ENCODE results near the gene ATRNL1. TPM values are rescaled to one million over a fixed set of nuclear protein-coding genes. Genes with fewer than 3 reads are reported as not detected.
"Not testable (repeated sequence)": the region's sequence is repeated elsewhere in the genome, so short reads cannot be mapped to it uniquely, and the experiment has no call there.

The ATRNL1 gene
- total and polyA plus RNA-seq, 2 experiments from 2014 or later: not detected

- Histone ChIP-seq H3K4me3 (no peak overlapping the region), H3F3A (ENCODE audit: insufficient read depth) (no peaks in the 10 kb centered on the region), H3K36me3 (ENCODE audit: low read depth) (no peaks in the 10 kb centered on the region), H3K9me2 (ENCODE audit: insufficient read depth) (no peaks in the 10 kb centered on the region), H3K27me3 (replicated peaks; ENCODE audit: insufficient read depth) (no peaks in the 10 kb centered on the region), H3K79me2 (ENCODE audit: insufficient read depth) (no peaks in the 10 kb centered on the region), H3K9ac (no peak overlapping the region), H4K20me1 (ENCODE audit: insufficient read depth) (no peaks in the 10 kb centered on the region), H3K27ac (no peak overlapping the region), H3K9me3 (ENCODE audit: low read depth) (peaks cover 3% of the 10 kb centered on the region), H3K4me2 (ENCODE audit: unreplicated experiment) (no peak overlapping the region), H3K4me1 (ENCODE audit: insufficient read depth) (no peaks in the 10 kb centered on the region), H2AFZ (no peak overlapping the region)
- DNase-seq: no peak
- in situ Hi-C loops (cut with MboI): no loop called here
- WGBS, 2 experiments (ENCODE audit: low coverage in 1 of 2, low lambda C conversion rate in 2 of 2, missing lambda C conversion rate in 2 of 2): 32 to 36% methylated on average over 2 of the region's 2 CpGs
- TF ChIP-seq EZH2 (IDR thresholded peaks at IDR 0.05; ENCODE audit: insufficient read depth, poor library complexity, severe bottlenecking) (no peak), EZH2phosphoT487 (IDR thresholded peaks at IDR 0.05; ENCODE audit: insufficient read depth, low read depth) (no peak)
These were observed 235.2 kb downstream of the ATRNL1 start for GRCh38 chr10:115328331-115328730.

- TF ChIP-seq EZH2 (IDR thresholded peaks at IDR 0.05; ENCODE audit: insufficient read depth, poor library complexity, severe bottlenecking) (no peak), EZH2phosphoT487 (IDR thresholded peaks at IDR 0.05; ENCODE audit: insufficient read depth, low read depth) (no peak)
- 35 to 44% methylated on average over 1 of the region's 1 CpG for WGBS, 2 experiments (ENCODE audit: low coverage in 1 of 2, low lambda C conversion rate in 2 of 2, missing lambda C conversion rate in 2 of 2)
- Histone ChIP-seq H2AFZ (no peak overlapping the region), H3K4me1 (ENCODE audit: insufficient read depth) (no peaks in the 10 kb centered on the region), H3K9ac (no peak overlapping the region), H3K27ac (no peak overlapping the region), H4K20me1 (ENCODE audit: insufficient read depth) (no peaks in the 10 kb centered on the region), H3K9me3 (ENCODE audit: low read depth) (no peaks in the 10 kb centered on the region), H3K79me2 (ENCODE audit: insufficient read depth) (no peaks in the 10 kb centered on the region), H3K36me3 (ENCODE audit: low read depth) (no peaks in the 10 kb centered on the region), H3K4me3 (no peak overlapping the region), H3F3A (ENCODE audit: insufficient read depth) (no peaks in the 10 kb centered on the region), H3K4me2 (ENCODE audit: unreplicated experiment) (no peak overlapping the region), H3K27me3 (replicated peaks; ENCODE audit: insufficient read depth) (no peaks in the 10 kb centered on the region), H3K9me2 (ENCODE audit: insufficient read depth) (no peaks in the 10 kb centered on the region)
- DNase-seq: no peak
- in situ Hi-C loops (cut with MboI): no loop called here
These were observed 242.2 kb downstream of the ATRNL1 start for GRCh38 chr10:115335366-115335765.

DNA sequence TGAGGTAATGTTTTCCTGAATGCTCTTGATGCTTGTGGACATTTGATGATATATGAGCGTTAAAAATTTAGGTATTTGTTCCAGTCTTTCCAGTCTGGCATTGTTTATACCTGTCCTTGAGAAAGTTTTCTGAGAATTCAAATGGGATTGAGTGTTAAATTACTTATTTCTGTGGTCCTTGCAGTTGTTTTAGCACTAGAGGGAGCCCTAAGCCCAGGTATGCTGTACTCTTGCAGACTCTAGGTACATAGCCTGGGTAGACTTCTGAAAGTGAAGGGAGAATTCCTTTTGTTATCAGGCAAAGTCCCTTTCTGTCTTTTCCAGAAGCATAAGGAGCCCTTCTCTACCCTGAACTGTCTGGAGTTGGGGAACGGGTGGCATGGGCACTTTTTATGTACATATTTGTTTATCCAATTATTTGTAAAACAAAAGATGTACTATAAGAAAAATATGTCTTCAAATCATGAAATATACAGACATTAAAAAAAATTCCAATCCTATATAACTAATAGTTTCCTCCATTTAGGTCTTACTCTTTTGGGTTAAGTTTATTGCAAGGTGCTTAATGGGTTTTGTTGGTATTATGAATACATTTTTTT, 262.1 kb downstream of the ATRNL1 start:
- no peaks in the 10 kb centered on the region for H3K36me3 ChIP-seq (ENCODE audit: low read depth)
- no peaks in the 10 kb centered on the region for H3F3A ChIP-seq (ENCODE audit: insufficient read depth)
- H3K4me2 ChIP-seq (ENCODE audit: unreplicated experiment): no peak overlapping the region
- no peak overlapping the region for H3K9ac ChIP-seq
- no peak overlapping the region for H2AFZ ChIP-seq
- no peak overlapping the region for H3K27ac ChIP-seq
- DNase-seq: peak; percentile 67
- no peaks in the 10 kb centered on the region for H3K9me3 ChIP-seq (ENCODE audit: low read depth)
- in situ Hi-C loops (cut with MboI): no loop called here
- 7 to 9% methylated on average over 2 of the region's 2 CpGs for WGBS, 2 experiments (ENCODE audit: low coverage in 1 of 2, low lambda C conversion rate in 2 of 2, missing lambda C conversion rate in 2 of 2)
- H3K79me2 ChIP-seq (ENCODE audit: insufficient read depth): no peaks in the 10 kb centered on the region
- H3K27me3 ChIP-seq (replicated peaks; ENCODE audit: insufficient read depth): no peaks in the 10 kb centered on the region
- no peaks in the 10 kb centered on the region for H3K4me1 ChIP-seq (ENCODE audit: insufficient read depth)
- TF ChIP-seq EZH2 (IDR thresholded peaks at IDR 0.05; ENCODE audit: insufficient read depth, poor library complexity, severe bottlenecking) (no peak), EZH2phosphoT487 (IDR thresholded peaks at IDR 0.05; ENCODE audit: insufficient read depth, low read depth) (no peak)
- no peaks in the 10 kb centered on the region for H3K9me2 ChIP-seq (ENCODE audit: insufficient read depth)
- no peak overlapping the region for H3K4me3 ChIP-seq
- H4K20me1 ChIP-seq (ENCODE audit: insufficient read depth): no peaks in the 10 kb centered on the region

GRCh38 chr10:115367920-115368319, 274.8 kb downstream of the ATRNL1 start:
- H3K4me1 ChIP-seq (ENCODE audit: insufficient read depth); H3F3A ChIP-seq (ENCODE audit: insufficient read depth); H3K9ac ChIP-seq; H3K9me3 ChIP-seq (ENCODE audit: low read depth); DNase-seq; H3K27me3 ChIP-seq (replicated peaks; ENCODE audit: insufficient read depth); H3K79me2 ChIP-seq (ENCODE audit: insufficient read depth); H3K4me3 ChIP-seq; H3K36me3 ChIP-seq (ENCODE audit: low read depth); H4K20me1 ChIP-seq (ENCODE audit: insufficient read depth); H3K27ac ChIP-seq; H3K9me2 ChIP-seq (ENCODE audit: insufficient read depth); H2AFZ ChIP-seq; H3K4me2 ChIP-seq (ENCODE audit: unreplicated experiment); in situ Hi-C loops (cut with MboI): not testable (repeated sequence)
- 78 to 82% methylated on average over 16 to 18 of the region's 18 CpGs for WGBS, 2 experiments (ENCODE audit: low coverage in 1 of 2, low lambda C conversion rate in 2 of 2, missing lambda C conversion rate in 2 of 2)

DNA sequence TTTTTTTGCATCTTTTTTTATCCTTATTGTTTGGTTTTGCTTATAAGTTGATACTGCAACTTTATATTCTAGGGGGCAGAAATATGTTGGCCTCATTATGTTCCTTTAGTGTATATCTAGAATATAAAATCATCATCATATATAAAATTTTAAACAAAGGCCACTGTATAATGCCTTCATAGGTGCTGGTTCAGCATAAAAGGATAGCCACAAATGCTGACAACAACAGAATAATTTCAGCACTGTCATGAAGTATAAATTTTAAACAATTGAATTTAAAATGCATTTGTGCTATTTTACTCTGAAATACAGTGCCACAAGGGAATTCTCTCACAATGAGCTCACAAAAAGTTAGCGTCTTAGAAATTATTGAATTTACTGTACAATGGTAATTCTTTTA, 285.9 kb downstream of the ATRNL1 start:
- TF ChIP-seq EZH2 (IDR thresholded peaks at IDR 0.05; ENCODE audit: insufficient read depth, poor library complexity, severe bottlenecking) (no peak), EZH2phosphoT487 (IDR thresholded peaks at IDR 0.05; ENCODE audit: insufficient read depth, low read depth) (no peak)
- 84 to 89% methylated on average over 1 of the region's 1 CpG for WGBS, 2 experiments (ENCODE audit: low coverage in 1 of 2, low lambda C conversion rate in 2 of 2, missing lambda C conversion rate in 2 of 2)
- Histone ChIP-seq H3K9me2 (ENCODE audit: insufficient read depth) (no peaks in the 10 kb centered on the region; the same call in 1 of the 2 replicates), H3K4me3 (no peak overlapping the region), H3K9ac (no peak overlapping the region), H3K27ac (no peak overlapping the region), H2AFZ (no peak overlapping the region), H3K9me3 (ENCODE audit: low read depth) (peaks cover 4% of the 10 kb centered on the region), H3F3A (ENCODE audit: insufficient read depth) (no peaks in the 10 kb centered on the region), H3K79me2 (ENCODE audit: insufficient read depth) (no peaks in the 10 kb centered on the region), H3K4me2 (ENCODE audit: unreplicated experiment) (no peak overlapping the region), H3K27me3 (replicated peaks; ENCODE audit: insufficient read depth) (no peaks in the 10 kb centered on the region), H3K36me3 (ENCODE audit: low read depth) (no peaks in the 10 kb centered on the region), H3K4me1 (ENCODE audit: insufficient read depth) (no peaks in the 10 kb centered on the region), H4K20me1 (ENCODE audit: insufficient read depth) (no peaks in the 10 kb centered on the region)
- no peak for DNase-seq
- in situ Hi-C loops (cut with MboI): no loop called here
